ENCODE results near the gene MRPS34. TPM values are rescaled to one million over a fixed set of nuclear protein-coding genes. Genes with fewer than 3 reads are reported as not detected.

MRPS34 gene
- total and polyA plus RNA-seq, 2 experiments from 2014 or later: 116 to 155 TPM

DNA sequence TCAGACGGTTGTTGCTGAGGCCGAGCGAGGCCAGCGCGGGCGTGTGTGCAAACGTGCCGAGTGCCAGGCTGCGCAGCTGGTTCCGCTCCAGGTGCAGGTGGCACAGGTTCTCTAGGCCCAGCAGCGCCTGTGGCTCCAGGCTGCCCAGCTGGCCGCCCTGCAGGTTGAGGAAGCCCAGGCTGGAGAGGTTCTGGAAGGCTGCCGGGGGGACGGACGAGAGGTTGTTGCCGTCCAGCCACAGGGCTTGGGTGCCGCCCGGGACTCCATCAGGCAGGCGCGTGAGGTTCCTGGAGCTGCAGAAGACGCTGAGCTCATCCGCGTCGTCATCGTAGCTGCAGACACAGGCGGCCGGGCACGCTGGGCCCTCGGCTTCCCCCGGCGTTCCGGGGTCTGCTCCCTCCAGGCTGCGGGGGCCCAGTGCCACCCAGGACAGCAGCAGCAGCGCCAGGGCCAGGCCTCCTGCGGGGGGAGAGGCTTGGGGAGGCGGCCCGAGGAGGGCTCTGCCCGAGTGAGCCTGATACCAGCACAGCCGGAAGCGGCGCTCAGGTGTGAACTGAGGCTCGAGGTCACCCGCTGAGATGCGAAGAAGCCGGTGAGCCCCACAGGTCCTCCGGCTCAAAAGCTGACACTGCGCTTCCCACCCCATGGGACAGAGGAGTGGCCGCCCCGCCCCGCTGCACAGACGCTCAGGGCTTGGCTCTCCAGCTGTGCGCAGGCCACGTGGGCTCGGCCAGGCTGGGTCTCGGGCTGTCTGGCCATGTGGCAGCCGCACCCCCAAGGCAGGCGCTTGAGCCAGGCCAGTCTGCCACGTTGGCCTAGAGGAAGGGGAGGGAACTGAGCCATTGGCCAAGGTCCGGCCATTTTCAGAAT, 19.2 kb upstream of the MRPS34 start:
- no peaks in the 10 kb centered on the region for H3K36me3 ChIP-seq (replicated peaks; ENCODE audit: insufficient read depth, low read depth)
- WGBS (ENCODE audit: low lambda C conversion rate, missing lambda C conversion rate): 95% methylated on average over 52 of the region's 59 CpGs
- H3K4me3 ChIP-seq: no peak overlapping the region
- H3K9me2 ChIP-seq (replicated peaks; ENCODE audit: insufficient read depth): no peaks in the 10 kb centered on the region
- TF ChIP-seq EZH2 (IDR thresholded peaks at IDR 0.05; ENCODE audit: borderline replicate concordance) (no peak), EZH2phosphoT487 (IDR thresholded peaks at IDR 0.05; ENCODE audit: low read depth, severe bottlenecking, unreplicated experiment) (no peak), CTCF (IDR thresholded peaks at IDR 0.05; ENCODE audit: poor library complexity) (no peak)
- H3K79me2 ChIP-seq: no peaks in the 10 kb centered on the region
- no peaks in the 10 kb centered on the region for H3K9me3 ChIP-seq (ENCODE audit: low read depth)
- H3K27me3 ChIP-seq: no peaks in the 10 kb centered on the region
- peaks cover 14% of the 10 kb centered on the region for H3K4me1 ChIP-seq (ENCODE audit: insufficient read depth)
- no peak overlapping the region for H3K27ac ChIP-seq
- peak; percentile 6 for DNase-seq (ENCODE audit: low spot score)
- no peak overlapping the region for H3K4me2 ChIP-seq
- H2AFZ ChIP-seq: no peak overlapping the region
- no peaks in the 10 kb centered on the region for H4K20me1 ChIP-seq (ENCODE audit: insufficient read depth, poor library complexity, severe bottlenecking)

DNA sequence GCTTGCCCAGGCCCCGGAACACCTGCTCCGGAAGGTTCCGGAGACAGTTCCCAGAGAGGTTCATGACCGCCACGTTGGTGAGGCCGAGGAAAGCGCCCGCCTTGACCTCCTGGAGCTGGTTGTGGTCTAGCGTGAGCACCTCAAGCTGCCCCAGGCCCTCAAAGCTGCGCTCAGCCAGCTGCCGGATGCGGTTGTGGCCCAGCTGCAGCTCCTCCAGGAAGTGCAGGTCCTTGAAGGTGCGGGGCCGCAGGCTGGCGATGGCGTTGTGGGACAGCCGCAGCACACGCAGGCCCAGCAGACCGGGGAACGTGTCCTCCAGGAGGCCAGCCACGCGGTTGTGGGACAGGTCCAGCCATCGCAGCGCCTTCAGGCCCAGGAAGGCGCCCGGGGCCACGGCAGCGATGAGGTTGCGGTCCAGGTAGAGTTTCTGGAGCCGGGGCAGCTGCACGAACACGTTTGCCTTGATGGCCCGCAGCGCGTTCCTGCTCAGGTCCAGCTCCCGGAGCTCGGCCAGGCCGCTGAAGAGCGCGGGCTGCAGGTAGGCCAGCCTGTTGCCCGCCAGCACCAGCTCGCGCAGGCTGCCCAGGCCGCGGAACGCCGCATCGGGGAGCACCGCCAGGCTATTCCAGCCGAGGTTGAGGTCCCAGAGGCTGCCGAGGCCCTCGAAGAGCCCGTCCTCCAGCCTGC, 18.5 kb upstream of the MRPS34 start:
- Histone ChIP-seq H3K27me3 (no peaks in the 10 kb centered on the region), H2AFZ (no peak overlapping the region), H3K9me3 (ENCODE audit: low read depth) (no peaks in the 10 kb centered on the region), H3K36me3 (replicated peaks; ENCODE audit: insufficient read depth, low read depth) (no peaks in the 10 kb centered on the region), H4K20me1 (ENCODE audit: insufficient read depth, poor library complexity, severe bottlenecking) (no peaks in the 10 kb centered on the region), H3K9me2 (replicated peaks; ENCODE audit: insufficient read depth) (no peaks in the 10 kb centered on the region), H3K4me2 (no peak overlapping the region), H3K4me1 (ENCODE audit: insufficient read depth) (peaks cover 14% of the 10 kb centered on the region), H3K27ac (no peak overlapping the region), H3K79me2 (peaks cover 6% of the 10 kb centered on the region), H3K4me3 (no peak overlapping the region)
- WGBS (ENCODE audit: low lambda C conversion rate, missing lambda C conversion rate): 98% methylated on average over 53 of the region's 53 CpGs
- no peak for TF ChIP-seq EZH2 (IDR thresholded peaks at IDR 0.05; ENCODE audit: borderline replicate concordance)
- no peak for TF ChIP-seq EZH2phosphoT487 (IDR thresholded peaks at IDR 0.05; ENCODE audit: low read depth, severe bottlenecking, unreplicated experiment)
- TF ChIP-seq CTCF (IDR thresholded peaks at IDR 0.05; ENCODE audit: poor library complexity): no peak
- DNase-seq (ENCODE audit: low spot score): peak; percentile 5

DNA sequence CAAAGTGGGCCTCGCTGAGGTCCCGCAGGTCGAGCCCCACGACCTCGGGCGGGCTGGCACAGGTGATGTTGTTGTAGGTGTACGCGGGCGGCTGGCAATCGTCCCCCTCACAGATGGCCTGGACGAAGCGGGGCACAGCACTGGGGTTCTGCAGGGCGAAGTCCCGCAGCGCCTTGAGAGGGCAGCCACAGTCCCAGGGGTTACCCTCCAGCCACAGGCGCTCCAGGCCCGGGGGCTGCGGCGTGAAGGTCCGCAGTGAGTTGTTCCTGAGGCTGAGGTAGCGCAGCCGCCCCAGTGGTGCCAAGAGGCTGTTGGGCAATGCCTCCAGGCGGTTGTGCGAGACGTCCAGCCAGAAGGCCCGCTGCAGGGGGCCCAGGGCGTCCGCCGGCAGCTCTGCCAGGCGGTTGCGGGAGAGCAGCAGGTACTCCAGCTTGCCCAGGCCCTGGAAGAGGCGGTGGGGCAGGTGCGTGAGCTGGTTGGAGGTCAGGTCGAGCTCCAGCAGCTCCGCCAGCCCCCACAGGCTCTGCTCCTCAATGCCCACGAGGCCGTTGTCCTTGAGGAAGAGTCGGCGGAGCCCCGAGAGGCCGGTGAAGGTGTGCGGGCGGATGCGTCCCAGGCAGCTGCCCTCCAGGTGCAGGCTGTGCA, 17.8 kb upstream of the MRPS34 start:
- H3K36me3 ChIP-seq (replicated peaks; ENCODE audit: insufficient read depth, low read depth): no peaks in the 10 kb centered on the region

More for the DNA sequence above, 17.8 kb upstream of the MRPS34 start:
- TF ChIP-seq CTCF (IDR thresholded peaks at IDR 0.05; ENCODE audit: poor library complexity) (no peak), EZH2 (IDR thresholded peaks at IDR 0.05; ENCODE audit: borderline replicate concordance) (no peak), EZH2phosphoT487 (IDR thresholded peaks at IDR 0.05; ENCODE audit: low read depth, severe bottlenecking, unreplicated experiment) (no peak)
- no peaks in the 10 kb centered on the region for H3K9me2 ChIP-seq (replicated peaks; ENCODE audit: insufficient read depth)
- peaks cover 13% of the 10 kb centered on the region for H3K79me2 ChIP-seq
- H3K4me2 ChIP-seq: no peak overlapping the region
- no peaks in the 10 kb centered on the region for H3K27me3 ChIP-seq
- H3K27ac ChIP-seq: no peak overlapping the region
- DNase-seq (ENCODE audit: low spot score): peak; percentile 4
- no peak overlapping the region for H3K4me3 ChIP-seq
- peaks cover 4% of the 10 kb centered on the region for H4K20me1 ChIP-seq (ENCODE audit: insufficient read depth, poor library complexity, severe bottlenecking)
- WGBS (ENCODE audit: low lambda C conversion rate, missing lambda C conversion rate): over 99% methylated on average over 34 of the region's 44 CpGs
- no peaks in the 10 kb centered on the region for H3K9me3 ChIP-seq (ENCODE audit: low read depth)
- H3K4me1 ChIP-seq (ENCODE audit: insufficient read depth): peaks cover 14% of the 10 kb centered on the region
- H2AFZ ChIP-seq: no peak overlapping the region

All from hepatocyte (in vitro differentiated cells).